HepG2 (cell line): ENCODE results near the gene C4B. TPM values are rescaled to one million over a fixed set of nuclear protein-coding genes. Genes with fewer than 3 reads are reported as not detected.

Source experiments
- ATAC-seq: fragments of 200-7000 bp; cut with Tn5 transposase; 3 replicates; pipeline ENCODE4 v1.9.1; 2020; ENCODE audit warnings: mild to moderate bottlenecking, moderate library complexity
- BruUV-seq: library from RNA; stranded (reverse); fragments of 400-500 nt; replicated peaks from 2 replicates; lab custom pipeline; 2021; lab: Mats Ljungman, UMichigan
- CTCF ChIA-PET: fragments of 300-600 bp; formaldehyde crosslinking; extraction: SDS; loops from one replicate; lab custom pipeline; 2021; ENCODE audit warnings: low total read pairs, inconsistent platforms, low intra/inter-chr PET ratio; lab: Yijun Ruan, JAX
- POLR2A ChIA-PET: fragments of 350-600 bp; sonication (Branson Sonifier 250); formaldehyde crosslinking; loops from one replicate; lab custom pipeline; 2020; ENCODE audit warnings: antibody characterized with exemption, inconsistent platforms; lab: Yijun Ruan, JAX
- DNase-seq: peaks from one replicate; pipeline ENCODE4 v3.0.0-alpha.2; 2015; ENCODE audit warnings: low spot score
- FAIRE-seq: peaks from 3 replicates; lab custom pipeline; 2011; peaks lifted over from hg19 to GRCh38; lab: Jason Lieb, UNC
- H2AFZ ChIP-seq: one replicate; pipeline ENCODE4 v1.6.1; 2011; ENCODE audit warnings: low read length, inconsistent platforms
- H3K27ac ChIP-seq: fragments of 300-600 bp; 3 replicates; pipeline ENCODE4 v1.8.0; 2011; ENCODE audit warnings: mixed run types, mild to moderate bottlenecking, mixed read lengths, low read length, inconsistent platforms; ENCODE audit not compliant: insufficient read depth; ENCODE audit errors: extremely low read length
- H3K27me3 ChIP-seq, 2 experiments: fragments of 200-600 bp in 1 of 2; 2 replicates in 1 of 2; 3 replicates in 1 of 2; pipeline versions ENCODE4 v1.6.0 to v1.8.0; 2011; ENCODE audit warnings: low read length in 2 of 2, mild to moderate bottlenecking in 2 of 2, moderate library complexity in 2 of 2, inconsistent platforms in 1 of 2; ENCODE audit not compliant: insufficient read depth in 2 of 2, control insufficient read depth in 1 of 2
- H3K36me3 ChIP-seq, 2 experiments: fragments of 200-600 bp in 1 of 2; replicated peaks in 1 of 2; 2 replicates in 1 of 2; 3 replicates in 1 of 2; pipeline versions ENCODE4 v1.5.1 to v1.8.0; 2011; ENCODE audit warnings: low read length in 2 of 2, inconsistent platforms in 1 of 2; ENCODE audit not compliant: insufficient read depth in 2 of 2, control insufficient read depth in 1 of 2
- H3K4me1 ChIP-seq: 2 replicates; pipeline ENCODE4 v1.5.1; 2012; ENCODE audit warnings: low read length, inconsistent platforms; ENCODE audit not compliant: insufficient read depth
- H3K4me2 ChIP-seq: 2 replicates; pipeline ENCODE4 v1.6.0; 2011; ENCODE audit warnings: low read depth, low read length, inconsistent platforms
- H3K4me3 ChIP-seq, 3 experiments: fragments of 200-600 bp in 1 of 3; sonication (generic), shearing (Covaris generic) in 1 of 3; replicated peaks in 1 of 3; 2 replicates each; pipeline ENCODE4 v1.5.1; 2011 to 2016; ENCODE audit warnings: low read length in 3 of 3, inconsistent platforms in 2 of 3, low read depth in 2 of 3, mild to moderate bottlenecking in 2 of 3, control low read depth in 1 of 3, mixed read lengths in 1 of 3; ENCODE audit not compliant: insufficient read depth in 1 of 3
- H3K79me2 ChIP-seq: one replicate; pipeline ENCODE4 v1.6.1; 2011; ENCODE audit warnings: low read length, inconsistent platforms; ENCODE audit not compliant: insufficient read depth
- H3K9ac ChIP-seq: 2 replicates; pipeline ENCODE4 v1.6.0; 2011; ENCODE audit warnings: mild to moderate bottlenecking, low read depth, low read length, inconsistent platforms; ENCODE audit not compliant: insufficient read depth
- H3K9me3 ChIP-seq: 2 replicates; pipeline ENCODE4 v1.5.1; 2012; ENCODE audit warnings: mild to moderate bottlenecking, low read length
- H4K20me1 ChIP-seq: 2 replicates; pipeline ENCODE4 v1.6.0; 2011; ENCODE audit warnings: inconsistent platforms, mild to moderate bottlenecking, low read length, moderate library complexity; ENCODE audit not compliant: insufficient read depth
- WGBS: methylation state at CpG from one replicate; pipeline ENCODE4 v1.1.6; 2017; ENCODE audit warnings: low lambda C conversion rate; 5-methylcytosine and 5-hydroxymethylcytosine counted together
- in situ Hi-C: cut with HindIII; loops from 2 replicates; pipeline ENCODE4 v1.10.0; 2017; ENCODE audit warnings: low pct_unique_long_range_greater_than_20kb; ENCODE audit not compliant: extremely low pct_ligation_motif_present
- intact Hi-C: fragments of 100-400 bp; cut with micrococcal nuclease; formaldehyde crosslinking; loops from one replicate; pipeline ENCODE4 v1.10.0; 2022; ENCODE audit not compliant: unreplicated experiment
- polyA plus RNA-seq, 8 experiments: library from polyadenylated mRNA; depleted of rRNA in 3 of 8; stranded (reverse) in 7 of 8; unstranded in 1 of 8; fragments of >200 nt; fragmentation: Illumina TruSeq in 4 of 8; extraction: Trizol in 4 of 8; gene quantifications; 2 replicates each; pipeline versions ENCODE4 v1.2.1 to v1.2.3, GENCODE V29; 2011 to 2016; ENCODE audit warnings: low read depth in 4 of 8, missing spikeins in 1 of 8, mixed read lengths in 1 of 8; ENCODE audit not compliant: insufficient read depth in 1 of 8
- small RNA-seq, 3 experiments: library from RNA; depleted of rRNA; stranded (forward); fragments of <200 nt; gene quantifications; one replicate each; pipeline ENCODE3, GENCODE V24; 2012; ENCODE audit warnings: low read depth in 2 of 3, low replicate concordance in 1 of 3; ENCODE audit not compliant: insufficient read length in 3 of 3, insufficient read depth in 2 of 3
- total RNA-seq, 5 experiments: library from RNA; depleted of rRNA; stranded (reverse); fragments of >200 nt; fragmentation: Illumina TruSeq; extraction: Trizol; gene quantifications; 2 replicates each; pipeline ENCODE4 v1.2.3, GENCODE V29; 2016; ENCODE audit warnings: low read depth in 1 of 5
- TF ChIP-seq, protein P1 (sequence below): sonication (generic); formaldehyde crosslinking; IDR thresholded peaks from 2 replicates; pipeline ENCODE4 v1.4.0; 2020; ENCODE audit warnings: missing genetic modification reagents

C4B gene
- total and polyA plus RNA-seq, 2 of the 13 experiments (the other 11 are each of a cell fraction or from before 2014, with no cell fraction given), result 167 to 538 TPM

DNA sequence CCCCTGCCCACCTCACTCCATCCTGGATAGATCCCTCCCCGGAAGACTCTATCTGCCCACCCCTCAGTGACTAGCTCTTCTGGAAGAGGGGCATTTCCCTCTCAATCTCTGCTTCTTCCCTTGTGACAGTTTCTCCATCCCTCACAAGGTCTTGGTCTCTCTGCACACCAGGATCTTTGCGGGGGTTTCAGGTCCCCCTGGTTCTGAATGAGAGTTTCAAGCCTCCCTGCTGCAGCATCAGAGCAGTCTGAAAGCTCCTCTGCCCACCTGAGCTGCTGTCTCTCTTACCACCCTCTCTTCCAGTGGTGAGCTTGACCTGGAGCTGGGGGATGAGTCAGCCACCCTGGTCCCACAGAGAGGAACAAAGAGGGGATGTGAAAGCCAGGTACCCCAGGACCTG is 70.2 kb downstream of the C4B start:
- no peak for FAIRE-seq
- H3K4me1 ChIP-seq, result peaks cover 52% of the 10 kb centered on the region
- H3K9me3 ChIP-seq, result no peaks in the 10 kb centered on the region
- H3K36me3 ChIP-seq, result no peaks in the 10 kb centered on the region
- DNase-seq, result no peak
- ATAC-seq, result no peak
- H3K27ac ChIP-seq, result no peak overlapping the region
- TF ChIP-seq, protein P1, sequence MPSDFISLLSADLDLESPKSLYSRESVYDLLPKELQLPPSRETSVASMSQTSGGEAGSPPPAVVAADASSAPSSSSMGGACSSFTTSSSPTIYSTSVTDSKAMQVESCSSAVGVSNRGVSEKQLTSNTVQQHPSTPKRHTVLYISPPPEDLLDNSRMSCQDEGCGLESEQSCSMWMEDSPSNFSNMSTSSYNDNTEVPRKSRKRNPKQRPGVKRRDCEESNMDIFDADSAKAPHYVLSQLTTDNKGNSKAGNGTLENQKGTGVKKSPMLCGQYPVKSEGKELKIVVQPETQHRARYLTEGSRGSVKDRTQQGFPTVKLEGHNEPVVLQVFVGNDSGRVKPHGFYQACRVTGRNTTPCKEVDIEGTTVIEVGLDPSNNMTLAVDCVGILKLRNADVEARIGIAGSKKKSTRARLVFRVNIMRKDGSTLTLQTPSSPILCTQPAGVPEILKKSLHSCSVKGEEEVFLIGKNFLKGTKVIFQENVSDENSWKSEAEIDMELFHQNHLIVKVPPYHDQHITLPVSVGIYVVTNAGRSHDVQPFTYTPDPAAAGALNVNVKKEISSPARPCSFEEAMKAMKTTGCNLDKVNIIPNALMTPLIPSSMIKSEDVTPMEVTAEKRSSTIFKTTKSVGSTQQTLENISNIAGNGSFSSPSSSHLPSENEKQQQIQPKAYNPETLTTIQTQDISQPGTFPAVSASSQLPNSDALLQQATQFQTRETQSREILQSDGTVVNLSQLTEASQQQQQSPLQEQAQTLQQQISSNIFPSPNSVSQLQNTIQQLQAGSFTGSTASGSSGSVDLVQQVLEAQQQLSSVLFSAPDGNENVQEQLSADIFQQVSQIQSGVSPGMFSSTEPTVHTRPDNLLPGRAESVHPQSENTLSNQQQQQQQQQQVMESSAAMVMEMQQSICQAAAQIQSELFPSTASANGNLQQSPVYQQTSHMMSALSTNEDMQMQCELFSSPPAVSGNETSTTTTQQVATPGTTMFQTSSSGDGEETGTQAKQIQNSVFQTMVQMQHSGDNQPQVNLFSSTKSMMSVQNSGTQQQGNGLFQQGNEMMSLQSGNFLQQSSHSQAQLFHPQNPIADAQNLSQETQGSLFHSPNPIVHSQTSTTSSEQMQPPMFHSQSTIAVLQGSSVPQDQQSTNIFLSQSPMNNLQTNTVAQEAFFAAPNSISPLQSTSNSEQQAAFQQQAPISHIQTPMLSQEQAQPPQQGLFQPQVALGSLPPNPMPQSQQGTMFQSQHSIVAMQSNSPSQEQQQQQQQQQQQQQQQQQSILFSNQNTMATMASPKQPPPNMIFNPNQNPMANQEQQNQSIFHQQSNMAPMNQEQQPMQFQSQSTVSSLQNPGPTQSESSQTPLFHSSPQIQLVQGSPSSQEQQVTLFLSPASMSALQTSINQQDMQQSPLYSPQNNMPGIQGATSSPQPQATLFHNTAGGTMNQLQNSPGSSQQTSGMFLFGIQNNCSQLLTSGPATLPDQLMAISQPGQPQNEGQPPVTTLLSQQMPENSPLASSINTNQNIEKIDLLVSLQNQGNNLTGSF (CRISPR knock-in tag), result no peak
- peaks cover 6 to 59% of the 10 kb centered on the region in 2 experiments for H3K27me3 ChIP-seq
- H3K4me2 ChIP-seq, result no peak overlapping the region
- H3K79me2 ChIP-seq, result no peaks in the 10 kb centered on the region
- no peak overlapping the region for H2AFZ ChIP-seq
- intact Hi-C loops (no loop called here), in situ Hi-C loops (loop anchor here (25.0 kb wide), 1 partner anchor 703 kb away; no protein-coding TSS in a partner anchor)
- WGBS, result 53% methylated on average over 2 of the region's 2 CpGs
- ChIA-PET CTCF (no interaction called here), POLR2A (no interaction called here)
- H3K9ac ChIP-seq, result no peak overlapping the region
- no TSS peak for BruUV-seq
- H4K20me1 ChIP-seq, result no peaks in the 10 kb centered on the region
- no peak overlapping the region for H3K4me3 ChIP-seq

Small RNA genes lying within 50 kb of the gene (small RNA-seq; reads per million reads assigned to genes)
- 0 reads per million in 3 experiments for gene RNA5SP206

Other genes with a start within 250 kb of the C4B start
- 0.79 and 0.86 TPM in 2 replicates for gene VWA7, start 237.5 kb upstream of the C4B start, total RNA-seq (2016; rRNA removed; fragmentation: Illumina TruSeq; extraction: Trizol)
- gene VWA7, start 237.5 kb upstream of the C4B start, polyA plus RNA-seq (2011; rRNA removed), result 3.3 and 4.4 TPM in 2 replicates
- gene VARS1, start 219.0 kb upstream of the C4B start, total RNA-seq (2016; rRNA removed; fragmentation: Illumina TruSeq; extraction: Trizol), result 56.1 and 59.2 TPM in 2 replicates
- gene VARS1, start 219.0 kb upstream of the C4B start, polyA plus RNA-seq (2011; rRNA removed), result 14.7 and 19.9 TPM in 2 replicates
- 90.5 and 93.7 TPM in 2 replicates for gene LSM2, start 207.8 kb upstream of the C4B start, total RNA-seq (2016; rRNA removed; fragmentation: Illumina TruSeq; extraction: Trizol)
- gene LSM2, start 207.8 kb upstream of the C4B start, polyA plus RNA-seq (2011; rRNA removed), result 64.7 and 69.4 TPM in 2 replicates
- 0.55 and 0.94 TPM in 2 replicates for gene HSPA1L, start 199.5 kb upstream of the C4B start, total RNA-seq (2016; rRNA removed; fragmentation: Illumina TruSeq; extraction: Trizol)
- gene HSPA1L, start 199.5 kb upstream of the C4B start, polyA plus RNA-seq (2011; rRNA removed), result 0.78 and 1.0 TPM in 2 replicates
- gene HSPA1A, start 199.3 kb upstream of the C4B start, total RNA-seq (2016; rRNA removed; fragmentation: Illumina TruSeq; extraction: Trizol), result 83.5 and 85.0 TPM in 2 replicates
- 44.5 and 80.9 TPM in 2 replicates for gene HSPA1A, start 199.3 kb upstream of the C4B start, polyA plus RNA-seq (2011; rRNA removed)
- 186 and 189 TPM in 2 replicates for gene HSPA1B, start 187.1 kb upstream of the C4B start, total RNA-seq (2016; rRNA removed; fragmentation: Illumina TruSeq; extraction: Trizol)
- 26.0 and 57.2 TPM in 2 replicates for gene HSPA1B, start 187.1 kb upstream of the C4B start, polyA plus RNA-seq (2011; rRNA removed)
- gene NEU1, start 152.0 kb upstream of the C4B start, total RNA-seq (2016; rRNA removed; fragmentation: Illumina TruSeq; extraction: Trizol), result 139 and 297 TPM in 2 replicates
- 202 and 215 TPM in 2 replicates for gene NEU1, start 152.0 kb upstream of the C4B start, polyA plus RNA-seq (2011; rRNA removed)
- gene SLC44A4, start 135.8 kb upstream of the C4B start, total RNA-seq (2016; rRNA removed; fragmentation: Illumina TruSeq; extraction: Trizol), result 5.6 and 5.9 TPM in 2 replicates
- gene SLC44A4, start 135.8 kb upstream of the C4B start, polyA plus RNA-seq (2011; rRNA removed), result 3.5 and 3.6 TPM in 2 replicates
- gene EHMT2, start 117.1 kb upstream of the C4B start, total RNA-seq (2016; rRNA removed; fragmentation: Illumina TruSeq; extraction: Trizol), result 43.5 and 69.2 TPM in 2 replicates
- 51.2 and 55.2 TPM in 2 replicates for gene EHMT2, start 117.1 kb upstream of the C4B start, polyA plus RNA-seq (2011; rRNA removed)
- 6.0 and 6.8 TPM in 2 replicates for gene ZBTB12, start 112.7 kb upstream of the C4B start, total RNA-seq (2016; rRNA removed; fragmentation: Illumina TruSeq; extraction: Trizol)
- gene ZBTB12, start 112.7 kb upstream of the C4B start, polyA plus RNA-seq (2011; rRNA removed), result 4.8 and 7.3 TPM in 2 replicates
- 70.9 and 165 TPM in 2 replicates for gene C2, start 87.1 kb upstream of the C4B start, total RNA-seq (2016; rRNA removed; fragmentation: Illumina TruSeq; extraction: Trizol)
- gene C2, start 87.1 kb upstream of the C4B start, polyA plus RNA-seq (2011; rRNA removed), result 307 and 450 TPM in 2 replicates
- 71.1 and 171 TPM in 2 replicates for gene CFB, start 68.7 kb upstream of the C4B start, total RNA-seq (2016; rRNA removed; fragmentation: Illumina TruSeq; extraction: Trizol)
- gene CFB, start 68.7 kb upstream of the C4B start, polyA plus RNA-seq (2011; rRNA removed), result 513 and 772 TPM in 2 replicates
- 69.8 and 80.4 TPM in 2 replicates for gene NELFE, start 55.8 kb upstream of the C4B start, total RNA-seq (2016; rRNA removed; fragmentation: Illumina TruSeq; extraction: Trizol)
- gene NELFE, start 55.8 kb upstream of the C4B start, polyA plus RNA-seq (2011; rRNA removed), result 51.3 and 57.3 TPM in 2 replicates
- gene SKIC2, start 55.6 kb upstream of the C4B start, total RNA-seq (2016; rRNA removed; fragmentation: Illumina TruSeq; extraction: Trizol), result 59.7 and 67.1 TPM in 2 replicates
- 68.4 and 76.1 TPM in 2 replicates for gene SKIC2, start 55.6 kb upstream of the C4B start, polyA plus RNA-seq (2011; rRNA removed)
- 10.8 and 18.6 TPM in 2 replicates for gene DXO, start 42.7 kb upstream of the C4B start, total RNA-seq (2016; rRNA removed; fragmentation: Illumina TruSeq; extraction: Trizol)
- gene DXO, start 42.7 kb upstream of the C4B start, polyA plus RNA-seq (2011; rRNA removed), result 26.2 and 28.9 TPM in 2 replicates
- gene C4A, start 32.7 kb upstream of the C4B start, total RNA-seq (2016; rRNA removed; fragmentation: Illumina TruSeq; extraction: Trizol), result 73.0 and 165 TPM in 2 replicates
- 478 and 755 TPM in 2 replicates for gene C4A, start 32.7 kb upstream of the C4B start, polyA plus RNA-seq (2011; rRNA removed)
- gene CYP21A2, start 23.6 kb downstream of the C4B start, total RNA-seq (2016; rRNA removed; fragmentation: Illumina TruSeq; extraction: Trizol), result 0.29 and 1.5 TPM in 2 replicates
- 6.3 and 8.6 TPM in 2 replicates for gene CYP21A2, start 23.6 kb downstream of the C4B start, polyA plus RNA-seq (2011; rRNA removed)
- 0.74 and 1.6 TPM in 2 replicates for gene TNXB, start 94.5 kb downstream of the C4B start, total RNA-seq (2016; rRNA removed; fragmentation: Illumina TruSeq; extraction: Trizol)
- 2.7 and 2.9 TPM in 2 replicates for gene TNXB, start 94.5 kb downstream of the C4B start, polyA plus RNA-seq (2011; rRNA removed)
- 7.5 and 18.1 TPM in 2 replicates for gene ATF6B, start 113.5 kb downstream of the C4B start, total RNA-seq (2016; rRNA removed; fragmentation: Illumina TruSeq; extraction: Trizol)
- gene ATF6B, start 113.5 kb downstream of the C4B start, polyA plus RNA-seq (2011; rRNA removed), result 44.0 and 45.8 TPM in 2 replicates
- 10.0 and 11.0 TPM in 2 replicates for gene FKBPL, start 115.5 kb downstream of the C4B start, total RNA-seq (2016; rRNA removed; fragmentation: Illumina TruSeq; extraction: Trizol)
- gene FKBPL, start 115.5 kb downstream of the C4B start, polyA plus RNA-seq (2011; rRNA removed), result 2.9 and 3.0 TPM in 2 replicates
- 0.11 and 0.64 TPM in 2 replicates for gene PRRT1, start 137.1 kb downstream of the C4B start, total RNA-seq (2016; rRNA removed; fragmentation: Illumina TruSeq; extraction: Trizol)
- gene PRRT1, start 137.1 kb downstream of the C4B start, polyA plus RNA-seq (2011; rRNA removed), result 1.4 TPM in 2 replicates
- gene PPT2, start 139.3 kb downstream of the C4B start, total RNA-seq (2016; rRNA removed; fragmentation: Illumina TruSeq; extraction: Trizol), result 20.1 and 39.2 TPM in 2 replicates
- 61.8 and 79.3 TPM in 2 replicates for gene PPT2, start 139.3 kb downstream of the C4B start, polyA plus RNA-seq (2011; rRNA removed)
- gene EGFL8, start 149.8 kb downstream of the C4B start, total RNA-seq (2016; rRNA removed; fragmentation: Illumina TruSeq; extraction: Trizol), result 3.1 and 11.5 TPM in 2 replicates
- 10.0 and 11.5 TPM in 2 replicates for gene EGFL8, start 149.8 kb downstream of the C4B start, polyA plus RNA-seq (2011; rRNA removed)
- gene AGPAT1, start 161.3 kb downstream of the C4B start, total RNA-seq (2016; rRNA removed; fragmentation: Illumina TruSeq; extraction: Trizol), result 40.4 and 51.3 TPM in 2 replicates
- 139 and 164 TPM in 2 replicates for gene AGPAT1, start 161.3 kb downstream of the C4B start, polyA plus RNA-seq (2011; rRNA removed)
- 98.0 and 107 TPM in 2 replicates for gene RNF5, start 163.6 kb downstream of the C4B start, total RNA-seq (2016; rRNA removed; fragmentation: Illumina TruSeq; extraction: Trizol)
- gene RNF5, start 163.6 kb downstream of the C4B start, polyA plus RNA-seq (2011; rRNA removed), result 117 and 131 TPM in 2 replicates
- 0.41 and 1.9 TPM in 2 replicates for gene AGER, start 169.5 kb downstream of the C4B start, total RNA-seq (2016; rRNA removed; fragmentation: Illumina TruSeq; extraction: Trizol)
- gene AGER, start 169.5 kb downstream of the C4B start, polyA plus RNA-seq (2011; rRNA removed), result 5.1 and 5.7 TPM in 2 replicates
- 42.3 and 45.2 TPM in 2 replicates for gene PBX2, start 175.4 kb downstream of the C4B start, total RNA-seq (2016; rRNA removed; fragmentation: Illumina TruSeq; extraction: Trizol)
- gene PBX2, start 175.4 kb downstream of the C4B start, polyA plus RNA-seq (2011; rRNA removed), result 77.8 and 102 TPM in 2 replicates
- gene GPSM3, start 177.8 kb downstream of the C4B start, total RNA-seq (2016; rRNA removed; fragmentation: Illumina TruSeq; extraction: Trizol), result 0.18 and 0.27 TPM in 2 replicates
- 6.2 and 7.5 TPM in 2 replicates for gene GPSM3, start 177.8 kb downstream of the C4B start, polyA plus RNA-seq (2011; rRNA removed)
- gene NOTCH4, start 209.3 kb downstream of the C4B start, total RNA-seq (2016; rRNA removed; fragmentation: Illumina TruSeq; extraction: Trizol), result 0.51 and 0.66 TPM in 2 replicates
- gene NOTCH4, start 209.3 kb downstream of the C4B start, polyA plus RNA-seq (2011; rRNA removed), result 0.83 and 1.2 TPM in 2 replicates